Activated T-cell treated with anti-CD3 and anti-CD28 coated beads, Interleukin-2, amount 50 U/mL, for 72 hours (primary cell): ENCODE results near the gene PLOD2. TPM values are rescaled to one million over a fixed set of nuclear protein-coding genes. Genes with fewer than 3 reads are reported as not detected.

Experiments used
- ATAC-seq, 2 donors: fragments of 150-1000 bp; cut with Tn5 transposase; replicated peaks in 1 of 2; 2 replicates each; pipeline ENCODE4 v1.10.0; 2021; ENCODE audit warnings: moderate library complexity in 2 of 2, mild to moderate bottlenecking in 1 of 2
- DNase-seq, 2 donors: peaks; one replicate each; pipeline ENCODE4 v3.0.0; 2021 to 2022; ENCODE audit warnings: mixed read lengths in 1 of 2
- H3K27ac Mint-ChIP-seq: one replicate; pipeline ENCODE4 v1.8.0; 2022; ENCODE audit warnings: mild to moderate bottlenecking, moderate library complexity, mixed read lengths
- H3K27me3 Mint-ChIP-seq: one replicate; pipeline ENCODE4 v1.8.0; 2022; ENCODE audit warnings: low read depth, mixed read lengths
- H3K36me3 Mint-ChIP-seq, 2 donors: one replicate each; pipeline ENCODE4 v1.8.0; 2022; ENCODE audit warnings: mixed read lengths in 2 of 2, mild to moderate bottlenecking in 1 of 2; ENCODE audit not compliant: insufficient read depth in 2 of 2
- H3K4me1 Mint-ChIP-seq: one replicate; pipeline ENCODE4 v1.8.0; 2022; ENCODE audit warnings: low read depth, mixed read lengths
- H3K4me3 Mint-ChIP-seq, 2 donors: one replicate each; pipeline ENCODE4 v1.8.0; 2022; ENCODE audit warnings: mild to moderate bottlenecking in 2 of 2, mixed read lengths in 2 of 2, moderate library complexity in 2 of 2
- H3K9me3 Mint-ChIP-seq, 2 donors: one replicate each; pipeline ENCODE4 v1.8.0; 2022; ENCODE audit warnings: mixed read lengths in 2 of 2
- total RNA-seq, 2 donors: library from RNA; stranded (reverse); gene quantifications; one replicate each; pipeline ENCODE4 v1.2.3, GENCODE V29; 2022

PLOD2 gene
- total RNA-seq, 2 donors from 2014 or later, result 0.17 to 0.90 TPM

DNA sequence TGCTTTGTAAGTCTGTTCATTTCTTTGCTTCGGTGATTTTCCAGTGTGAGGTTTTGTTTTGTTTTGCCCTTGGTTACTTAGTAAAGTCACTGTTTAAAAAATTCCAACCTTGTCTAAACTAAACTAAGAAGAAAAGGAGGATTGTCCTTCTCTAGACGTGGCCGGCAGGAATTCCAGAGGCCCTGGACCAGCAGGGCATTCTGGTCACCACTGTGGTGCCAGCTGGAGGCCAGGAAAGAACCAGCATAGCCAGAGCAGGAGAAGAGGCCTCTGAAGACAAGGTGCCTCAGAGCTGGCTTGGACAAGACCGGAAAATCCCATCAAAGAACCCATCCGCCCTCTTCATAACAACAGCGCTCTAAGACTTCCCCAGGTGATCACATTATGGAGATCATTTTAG lies 8.2 kb downstream of the PLOD2 start:
- ATAC-seq, result no peak
- Mint-ChIP-seq H3K36me3 (no peaks in the 10 kb centered on the region), H3K27ac (no peak overlapping the region), H3K4me3 (no peak overlapping the region), H3K27me3 (peaks cover 13% of the 10 kb centered on the region), H3K9me3 (no peaks in the 10 kb centered on the region), H3K4me1 (no peaks in the 10 kb centered on the region)
- no peak for DNase-seq

DNA sequence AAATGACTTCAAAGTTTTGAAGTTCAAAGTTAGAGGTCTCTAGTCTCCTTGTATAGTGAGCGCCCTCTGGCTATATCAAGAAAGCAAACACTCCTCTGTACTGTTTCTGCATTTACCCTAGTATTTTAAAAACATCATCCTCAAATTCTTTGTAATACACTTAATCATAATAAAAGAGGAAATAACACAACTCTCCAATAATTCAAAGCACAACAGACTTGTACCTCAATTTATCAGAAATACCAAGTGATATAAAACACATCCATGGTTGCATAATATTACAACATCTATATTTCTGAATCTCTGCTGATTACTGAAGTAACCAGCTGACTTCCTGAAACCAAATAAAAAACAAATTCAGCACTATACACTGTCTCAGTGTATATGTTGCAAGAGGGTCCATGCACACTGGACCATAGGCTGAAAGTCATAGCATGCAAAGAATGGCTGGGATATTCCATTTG lies 12.5 kb downstream of the PLOD2 start:
- Mint-ChIP-seq H3K27ac (no peak overlapping the region), H3K4me3 (no peak overlapping the region), H3K27me3 (no peaks in the 10 kb centered on the region), H3K9me3 (no peaks in the 10 kb centered on the region), H3K4me1 (no peaks in the 10 kb centered on the region), H3K36me3 (no peaks in the 10 kb centered on the region)
- ATAC-seq, result no peak
- DNase-seq, result no peak

DNA sequence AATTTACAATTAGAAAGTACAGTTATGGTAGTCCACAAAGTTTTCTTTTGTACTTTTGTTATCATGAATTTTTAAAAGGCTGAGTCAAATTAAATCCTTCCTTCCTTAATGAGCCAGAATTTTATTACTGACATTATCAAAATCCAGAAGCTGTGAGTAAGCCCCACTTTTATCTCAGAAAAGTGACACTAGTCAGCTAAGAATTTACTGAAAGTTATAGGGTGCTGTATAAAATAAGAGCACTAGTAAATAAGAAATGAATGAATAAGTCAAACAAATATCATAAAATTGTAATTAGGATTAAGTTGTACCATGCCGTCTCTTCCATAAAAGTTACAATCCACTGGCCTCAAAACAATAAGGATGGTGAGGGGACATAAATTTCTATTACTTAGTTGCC lies 15.3 kb downstream of the PLOD2 start:
- DNase-seq, result no peak
- no peak overlapping the region for H3K27ac Mint-ChIP-seq
- H3K9me3 Mint-ChIP-seq, result no peaks in the 10 kb centered on the region
- no peak for ATAC-seq
- H3K4me1 Mint-ChIP-seq, result no peaks in the 10 kb centered on the region
- H3K27me3 Mint-ChIP-seq, result no peaks in the 10 kb centered on the region
- no peaks in the 10 kb centered on the region for H3K36me3 Mint-ChIP-seq
- no peak overlapping the region for H3K4me3 Mint-ChIP-seq

DNA sequence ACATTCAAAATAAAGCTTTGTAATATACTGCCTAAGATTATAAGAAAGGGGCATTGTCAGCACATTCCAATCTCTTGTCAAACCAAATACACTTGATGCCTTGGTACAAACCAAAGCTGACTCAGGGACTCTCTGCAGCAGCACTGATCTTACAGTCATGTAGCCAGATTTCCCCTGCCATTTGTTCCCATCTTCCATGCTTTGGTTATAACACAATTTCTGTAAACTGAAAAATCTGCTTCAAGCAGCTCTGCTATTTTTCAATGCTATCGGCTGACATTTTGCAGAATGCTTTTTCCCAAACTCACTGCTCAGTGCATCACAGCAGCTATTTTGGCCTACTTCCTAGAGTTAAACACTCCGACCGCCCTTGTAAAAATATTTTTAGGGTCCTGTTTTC lies 18.2 kb downstream of the PLOD2 start:
- Mint-ChIP-seq H3K4me1 (no peaks in the 10 kb centered on the region), H3K27ac (no peak overlapping the region), H3K27me3 (no peaks in the 10 kb centered on the region), H3K4me3 (no peak overlapping the region), H3K36me3 (no peaks in the 10 kb centered on the region), H3K9me3 (no peaks in the 10 kb centered on the region)
- DNase-seq, result no peak
- no peak for ATAC-seq

DNA sequence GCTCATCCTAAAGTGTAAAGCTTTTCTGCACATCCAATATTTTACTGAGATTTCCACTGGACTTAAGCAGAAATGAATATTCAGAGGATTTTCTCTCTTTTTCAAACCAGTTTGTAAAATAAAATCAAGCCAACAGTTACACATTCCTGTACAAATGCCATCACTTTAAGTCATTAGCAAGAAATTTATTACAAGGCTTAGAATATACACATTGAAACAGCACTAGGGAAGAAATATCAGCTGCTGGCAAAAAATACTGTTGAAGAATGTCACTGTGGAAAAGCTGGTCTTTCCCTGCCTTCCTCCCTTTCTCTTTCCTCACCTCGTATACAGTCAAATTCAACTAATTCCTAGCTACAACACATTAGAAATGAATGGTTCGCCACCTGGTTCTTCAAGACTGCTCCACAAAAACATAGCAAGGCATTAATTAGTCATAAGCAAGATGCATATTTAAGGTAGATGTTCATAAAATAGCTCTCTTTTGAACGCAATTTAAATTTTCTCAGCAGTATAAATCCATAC lies 21.3 kb downstream of the PLOD2 start:
- no peak for ATAC-seq
- Mint-ChIP-seq H3K4me1 (no peaks in the 10 kb centered on the region), H3K27me3 (no peaks in the 10 kb centered on the region), H3K27ac (no peak overlapping the region), H3K4me3 (no peak overlapping the region), H3K9me3 (no peaks in the 10 kb centered on the region), H3K36me3 (no peaks in the 10 kb centered on the region)
- no peak for DNase-seq

GRCh38 chr3:146138902-146139301 lies 22.1 kb downstream of the PLOD2 start:
- H3K9me3 Mint-ChIP-seq, result no peaks in the 10 kb centered on the region
- H3K27ac Mint-ChIP-seq, result no peak overlapping the region
- H3K4me3 Mint-ChIP-seq, result no peak overlapping the region
- no peaks in the 10 kb centered on the region for H3K4me1 Mint-ChIP-seq
- H3K27me3 Mint-ChIP-seq, result no peaks in the 10 kb centered on the region
- ATAC-seq (no peak), DNase-seq (no peak)
- H3K36me3 Mint-ChIP-seq, result no peaks in the 10 kb centered on the region

- Mint-ChIP-seq H3K27ac (no peak overlapping the region), H3K27me3 (no peaks in the 10 kb centered on the region), H3K9me3 (no peaks in the 10 kb centered on the region), H3K4me3 (no peak overlapping the region), H3K36me3 (no peaks in the 10 kb centered on the region), H3K4me1 (no peaks in the 10 kb centered on the region)
- ATAC-seq, result no peak
- no peak for DNase-seq
These were observed 24.3 kb downstream of the PLOD2 start for GRCh38 chr3:146136647-146137046.

- H3K4me1 Mint-ChIP-seq, result no peaks in the 10 kb centered on the region
- H3K9me3 Mint-ChIP-seq, result no peaks in the 10 kb centered on the region
- H3K27ac Mint-ChIP-seq, result no peak overlapping the region
- ATAC-seq (no peak), DNase-seq (no peak)
- no peaks in the 10 kb centered on the region for H3K27me3 Mint-ChIP-seq
- no peaks in the 10 kb centered on the region for H3K36me3 Mint-ChIP-seq
- no peak overlapping the region for H3K4me3 Mint-ChIP-seq
These were observed 26.5 kb downstream of the PLOD2 start for GRCh38 chr3:146134348-146135117.

DNA sequence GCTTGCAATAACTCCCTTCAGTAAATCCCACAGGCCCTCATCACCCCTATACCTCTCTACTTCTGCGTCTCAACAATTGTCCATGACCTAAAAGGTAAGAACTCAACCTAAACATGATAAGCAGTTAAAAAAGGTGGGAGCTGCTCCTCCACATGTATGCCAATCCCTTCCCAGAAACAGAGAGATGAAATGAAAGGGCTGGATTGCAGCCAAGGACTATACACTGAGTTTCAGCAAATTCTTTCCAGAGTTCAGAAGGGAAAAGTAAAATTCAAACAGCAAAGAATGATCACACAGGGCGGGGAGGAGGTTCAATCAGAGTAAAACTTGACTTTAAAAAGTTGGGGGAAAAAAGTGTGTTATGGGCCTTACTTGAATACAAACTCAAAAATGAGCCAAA lies 27.5 kb downstream of the PLOD2 start:
- Mint-ChIP-seq H3K9me3 (no peaks in the 10 kb centered on the region), H3K27me3 (no peaks in the 10 kb centered on the region), H3K36me3 (no peaks in the 10 kb centered on the region), H3K27ac (no peak overlapping the region), H3K4me3 (no peak overlapping the region), H3K4me1 (no peaks in the 10 kb centered on the region)
- ATAC-seq (no peak), DNase-seq (no peak)

GRCh38 chr3:146131616-146132410 lies 29.2 kb downstream of the PLOD2 start:
- DNase-seq, result no peak
- Mint-ChIP-seq H3K4me3 (no peak overlapping the region), H3K36me3 (no peaks in the 10 kb centered on the region), H3K27ac (no peak overlapping the region), H3K27me3 (no peaks in the 10 kb centered on the region), H3K4me1 (no peaks in the 10 kb centered on the region), H3K9me3 (no peaks in the 10 kb centered on the region)
- no peak for ATAC-seq

GRCh38 chr3:146130881-146131371 lies 30.1 kb downstream of the PLOD2 start:
- Mint-ChIP-seq H3K9me3 (no peaks in the 10 kb centered on the region), H3K27me3 (no peaks in the 10 kb centered on the region), H3K4me3 (no peak overlapping the region), H3K4me1 (no peaks in the 10 kb centered on the region), H3K36me3 (no peaks in the 10 kb centered on the region), H3K27ac (no peak overlapping the region)
- ATAC-seq, result no peak
- DNase-seq, result no peak

DNA sequence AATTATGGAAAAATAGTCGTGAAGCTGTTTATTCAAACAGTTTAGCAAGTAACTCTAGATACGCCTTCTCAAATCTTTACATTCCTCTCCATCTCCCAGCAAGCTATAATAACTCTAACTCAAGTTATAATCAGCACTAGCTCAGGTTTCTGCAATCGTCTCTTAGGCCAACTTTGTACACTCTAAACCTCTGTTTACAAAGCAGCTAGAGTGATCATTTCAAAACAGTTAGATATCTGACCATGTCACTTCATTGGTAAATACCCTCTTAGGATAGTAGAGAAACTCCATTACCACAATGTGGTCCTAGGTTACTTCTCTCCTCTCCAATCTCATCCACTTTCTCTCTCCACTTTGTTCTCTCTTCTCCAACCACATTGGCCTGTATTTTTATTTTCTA lies 31.2 kb downstream of the PLOD2 start:
- DNase-seq (no peak), ATAC-seq (no peak)
- no peaks in the 10 kb centered on the region for H3K4me1 Mint-ChIP-seq
- no peaks in the 10 kb centered on the region for H3K36me3 Mint-ChIP-seq
- H3K27ac Mint-ChIP-seq, result no peak overlapping the region
- H3K27me3 Mint-ChIP-seq, result no peaks in the 10 kb centered on the region
- no peak overlapping the region for H3K4me3 Mint-ChIP-seq
- no peaks in the 10 kb centered on the region for H3K9me3 Mint-ChIP-seq

DNA sequence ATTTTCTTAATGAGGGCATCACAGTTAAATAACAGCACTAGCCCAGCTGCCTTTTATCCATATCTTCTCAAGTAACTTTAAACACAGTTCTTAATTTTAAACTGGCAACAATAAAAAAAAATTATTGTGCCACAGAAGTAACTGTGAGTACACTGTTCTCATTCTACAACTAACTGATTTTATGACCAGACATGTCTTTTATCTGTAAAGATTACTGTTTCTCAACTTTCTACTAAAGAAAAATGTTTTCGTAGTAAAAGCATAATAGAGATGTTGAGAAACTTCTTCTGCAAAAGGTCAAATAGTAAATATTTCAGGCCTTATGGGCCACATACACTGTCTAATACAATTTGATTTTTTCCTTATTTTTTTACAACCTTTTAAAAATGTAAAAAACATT lies 32.0 kb downstream of the PLOD2 start:
- no peaks in the 10 kb centered on the region for H3K4me1 Mint-ChIP-seq
- H3K27me3 Mint-ChIP-seq, result no peaks in the 10 kb centered on the region
- no peak overlapping the region for H3K4me3 Mint-ChIP-seq
- no peak for ATAC-seq
- no peak overlapping the region for H3K27ac Mint-ChIP-seq
- no peaks in the 10 kb centered on the region for H3K9me3 Mint-ChIP-seq
- no peak for DNase-seq
- no peaks in the 10 kb centered on the region for H3K36me3 Mint-ChIP-seq
